Head of caudate nucleus (tissue), 42 donors: Measurements from ENCODE around the gene TMPRSS11B.
"Not testable (repeated sequence)": the region's sequence is repeated elsewhere in the genome, so short reads cannot be mapped to it uniquely, and the experiment has no call there.

Experiments used
- DNase-seq, 42 donors: peaks; one replicate each; pipeline versions ENCODE4 v3.0.0 to v3.0.0-alpha.2; 2020 to 2021; ENCODE audit warnings: mixed read lengths in 7 of 42
- intact Hi-C: fragments of 100-400 bp; cut with DNase I; formaldehyde crosslinking; loops from one replicate; pipeline ENCODE4 v1.15.0; 2022

The TMPRSS11B gene

DNA sequence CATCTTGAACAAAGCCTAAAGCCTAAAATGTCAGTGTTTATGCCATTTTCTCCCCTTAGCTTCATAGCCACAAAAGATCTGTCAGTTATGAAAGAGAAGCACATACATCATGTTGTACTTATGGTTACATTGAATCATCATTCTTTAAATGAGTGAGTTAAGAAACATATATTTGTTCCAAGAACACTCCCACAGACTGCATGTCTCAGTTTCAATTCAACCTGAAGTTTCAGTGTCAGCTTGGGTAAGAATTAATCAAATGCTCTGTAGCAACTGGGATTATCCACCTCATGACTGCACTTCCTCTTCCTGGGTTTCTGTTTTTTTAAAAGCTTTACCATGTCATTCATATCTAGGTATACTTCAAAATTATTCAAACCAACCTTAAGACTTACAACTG lies 3.9 kb upstream of the TMPRSS11B start:
- intact Hi-C loops = no loop called here
- no peak for DNase-seq

DNA sequence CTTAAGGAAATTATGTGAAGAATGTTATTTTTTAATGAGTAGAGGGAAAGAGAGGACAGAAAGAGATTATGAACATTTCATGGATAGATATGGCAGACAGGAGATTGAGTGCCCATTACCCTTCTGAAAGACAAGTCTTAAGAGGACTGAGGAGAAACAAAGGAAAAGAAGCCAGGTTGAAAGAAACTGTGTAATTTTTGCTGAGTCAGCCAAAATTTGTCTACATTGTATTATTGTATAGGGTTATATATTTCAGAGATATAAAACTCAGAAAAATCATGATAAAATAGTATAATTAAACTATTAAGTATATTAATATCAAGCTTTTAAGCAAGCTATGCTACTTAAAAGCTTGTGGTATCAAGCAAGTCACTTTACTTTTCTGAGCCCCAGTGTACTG lies 4.9 kb downstream of the TMPRSS11B start:
- intact Hi-C loops = no loop called here

DNA sequence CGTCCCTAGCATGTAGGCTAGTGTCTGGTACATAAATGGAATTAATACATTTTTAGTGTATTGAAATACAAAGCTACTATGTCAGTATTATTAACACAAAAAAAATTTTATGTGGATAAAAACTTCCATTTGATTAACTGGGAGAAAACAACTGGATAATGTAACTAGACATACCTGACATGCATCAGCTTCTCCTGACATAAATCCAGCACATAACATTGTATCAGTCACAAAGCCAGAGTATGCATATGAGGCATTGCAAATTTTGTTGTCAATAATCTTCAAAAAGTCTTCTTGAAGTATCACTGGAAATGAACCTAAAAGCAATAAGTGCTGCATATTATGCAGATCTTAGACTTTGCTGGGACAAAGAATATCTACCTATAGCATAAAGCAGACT lies 16.9 kb downstream of the TMPRSS11B start:
- no peak for DNase-seq
- intact Hi-C loops = no loop called here

More for the DNA sequence above, 4.9 kb downstream of the TMPRSS11B start:
- DNase-seq = no peak

DNA sequence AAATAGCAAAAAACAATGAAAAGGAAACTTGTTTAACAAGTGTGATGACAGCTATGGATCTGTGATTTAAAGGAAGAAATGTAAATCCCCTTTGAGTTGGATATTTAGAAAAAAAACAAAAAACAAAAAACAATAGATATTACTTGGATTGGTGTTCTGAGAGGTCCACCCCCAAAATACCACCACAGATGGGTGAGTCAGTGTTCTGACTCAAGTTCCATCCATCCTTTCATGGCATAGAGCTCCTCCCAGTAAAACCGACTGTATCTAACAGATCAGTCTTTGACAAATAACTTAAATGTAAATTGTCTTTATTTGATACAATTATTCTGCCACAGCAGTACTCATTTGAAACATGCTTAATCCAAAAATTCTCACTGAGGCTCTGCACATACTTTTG lies 27.4 kb downstream of the TMPRSS11B start:
- intact Hi-C loops = no loop called here

DNA sequence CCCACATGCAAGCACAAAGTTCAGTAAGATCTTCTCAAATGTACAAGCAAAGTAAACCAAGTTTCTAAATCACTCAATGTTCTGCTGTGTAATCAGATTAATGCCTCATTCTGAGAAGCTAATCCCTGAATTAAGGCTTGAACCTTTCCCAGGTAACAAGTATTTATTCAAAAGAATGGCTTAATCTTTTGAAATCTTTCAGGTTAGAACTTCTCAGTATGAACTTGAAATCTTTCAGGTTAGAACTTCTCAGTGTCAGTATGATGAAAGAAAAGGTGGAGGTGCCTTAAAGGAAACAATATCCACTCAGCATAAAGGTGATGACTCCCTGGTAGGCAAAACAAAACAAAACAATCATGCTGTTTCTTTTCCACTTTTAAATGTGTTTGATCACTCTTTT lies 29.0 kb downstream of the TMPRSS11B start:
- intact Hi-C loops = no loop called here
- DNase-seq = no peak

More for the DNA sequence above, 27.4 kb downstream of the TMPRSS11B start:
- no peak for DNase-seq

DNA sequence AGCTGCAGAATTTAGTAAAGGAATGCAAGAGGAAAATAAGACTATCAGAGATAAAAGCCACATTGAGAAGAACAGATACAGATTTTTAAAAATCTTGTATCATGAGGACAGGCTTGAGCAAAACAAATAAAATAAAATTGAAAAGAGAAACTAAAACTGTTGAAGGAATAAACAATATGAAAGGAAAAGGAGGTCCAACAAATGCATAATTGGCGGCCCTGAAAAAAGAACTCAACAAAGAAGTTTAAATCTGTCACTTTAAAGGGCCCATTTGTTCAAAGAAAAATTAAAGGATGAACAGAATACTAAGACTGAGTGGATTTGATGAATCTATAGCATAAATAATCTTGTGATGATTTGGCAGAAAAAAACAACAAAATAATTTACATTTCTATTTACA lies 36.5 kb downstream of the TMPRSS11B start:
- DNase-seq = no peak
- intact Hi-C loops = no loop called here

DNA sequence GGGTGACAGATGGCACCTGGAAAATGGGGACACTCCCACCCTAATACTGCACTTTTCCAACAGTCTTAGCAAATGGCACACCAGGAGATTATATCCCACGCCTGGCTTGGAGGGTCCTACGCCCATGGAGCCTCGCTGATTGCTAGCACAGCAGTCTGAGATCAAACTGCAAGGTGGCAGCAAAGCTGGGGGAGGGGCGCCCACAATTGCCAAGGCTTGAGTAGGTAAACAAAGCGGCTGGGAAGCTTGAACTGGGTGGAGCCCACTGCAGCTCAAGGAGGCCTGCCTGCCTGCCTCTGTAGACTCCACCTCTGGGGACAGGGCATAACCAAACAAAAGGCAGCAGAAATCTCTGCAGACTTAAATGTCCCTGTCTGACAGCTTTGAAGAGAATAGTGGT lies 51.2 kb downstream of the TMPRSS11B start:
- intact Hi-C loops, DNase-seq: not testable (repeated sequence)

DNA sequence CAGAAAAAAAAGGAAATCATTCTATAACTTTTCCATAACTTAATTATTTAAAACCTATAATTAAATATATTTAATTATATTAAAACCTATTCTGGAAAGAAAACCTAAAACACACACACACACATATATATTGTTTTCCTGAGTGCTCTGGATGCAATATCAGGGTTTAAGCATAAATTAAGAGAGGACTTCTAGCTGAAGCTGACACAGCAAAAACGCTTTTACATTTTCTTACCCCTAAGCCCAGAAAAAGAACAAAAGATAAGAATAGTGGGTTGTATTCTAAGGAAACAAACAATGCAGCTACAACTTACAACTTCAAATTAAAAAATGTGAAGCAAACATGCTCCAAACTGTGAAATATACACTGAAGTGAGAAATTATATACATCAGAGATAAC lies 52.3 kb downstream of the TMPRSS11B start:
- no peak for DNase-seq
- intact Hi-C loops = no loop called here

DNA sequence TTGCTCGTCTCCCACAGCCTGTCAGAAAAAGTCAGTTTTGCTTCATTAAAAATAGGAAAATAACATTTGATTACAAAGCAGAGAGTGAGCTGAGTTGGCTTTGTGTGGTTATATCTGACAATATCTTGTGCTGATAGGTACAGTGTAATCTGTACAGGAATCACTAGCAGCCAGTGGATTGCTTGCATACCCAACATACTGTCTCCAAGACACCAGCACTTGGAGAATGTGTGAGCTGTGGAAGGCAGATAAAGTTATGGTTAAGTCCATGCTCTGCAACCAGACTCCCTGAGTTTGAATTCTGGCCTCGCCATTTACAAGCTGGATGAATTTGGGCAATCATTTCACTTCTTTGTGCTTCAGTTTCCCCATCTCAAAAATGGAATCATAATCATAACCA lies 58.3 kb downstream of the TMPRSS11B start:
- intact Hi-C loops = no loop called here
- DNase-seq = no peak

DNA sequence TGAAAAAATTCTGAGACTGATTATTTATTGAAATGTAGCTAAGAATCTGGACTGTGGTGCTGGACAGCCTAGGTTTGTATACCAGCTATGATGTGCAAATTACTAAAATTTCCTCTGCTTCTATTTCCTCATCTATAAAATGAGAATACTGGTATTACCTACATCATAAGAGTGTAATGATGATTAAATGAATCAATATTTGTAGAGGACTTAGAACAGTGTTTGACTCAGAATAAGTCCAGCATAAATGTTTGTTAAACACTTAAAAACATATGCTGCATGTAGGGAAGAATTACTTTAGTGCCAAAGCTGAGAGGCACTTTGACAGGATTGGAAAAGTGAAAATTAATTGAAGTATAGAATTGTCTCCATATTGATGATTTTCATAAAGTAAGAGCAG lies 60.6 kb downstream of the TMPRSS11B start:
- no peak for DNase-seq
- intact Hi-C loops = no loop called here

DNA sequence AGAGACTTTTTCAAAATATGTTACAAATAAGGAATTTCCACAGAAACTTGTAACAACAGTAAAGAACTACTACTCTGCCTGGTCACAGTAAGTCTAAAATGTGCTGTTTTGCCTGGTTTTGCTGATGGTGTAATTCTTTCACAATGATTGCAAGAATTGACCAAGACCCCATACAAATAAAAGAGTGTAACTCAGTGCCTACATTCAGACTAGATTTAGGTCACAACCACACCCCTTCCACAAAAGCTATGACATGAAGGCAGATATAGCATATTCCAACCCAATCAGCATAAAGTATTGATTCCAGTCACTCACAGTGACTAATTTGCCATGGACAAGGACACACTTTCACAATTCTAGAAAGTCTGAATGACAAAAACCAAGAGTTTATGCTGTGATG lies 62.1 kb downstream of the TMPRSS11B start:
- intact Hi-C loops = no loop called here
- no peak for DNase-seq

DNA sequence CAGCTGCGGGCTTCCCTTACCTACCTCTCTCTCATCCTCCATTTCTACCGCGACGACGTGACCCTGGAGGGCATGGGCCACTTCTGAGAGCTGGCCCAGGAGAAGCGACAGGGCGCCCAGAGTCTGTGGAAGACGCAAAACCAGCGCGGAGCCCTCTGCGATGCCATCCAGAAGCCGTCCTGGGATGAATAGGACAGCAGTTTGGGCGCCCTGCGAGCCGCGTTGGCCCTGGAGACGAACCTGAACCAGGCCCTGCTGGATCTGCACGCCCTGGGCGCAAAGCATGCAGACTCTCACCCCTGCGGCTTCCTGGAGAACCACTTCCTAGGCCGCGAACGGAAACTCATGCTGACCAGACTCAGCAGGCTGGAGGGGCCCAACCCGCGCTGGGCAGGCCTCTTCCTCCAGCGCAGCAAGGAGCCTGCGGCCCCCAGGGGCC lies 63.1 kb downstream of the TMPRSS11B start:
- DNase-seq = no peak
- intact Hi-C loops = no loop called here

DNA sequence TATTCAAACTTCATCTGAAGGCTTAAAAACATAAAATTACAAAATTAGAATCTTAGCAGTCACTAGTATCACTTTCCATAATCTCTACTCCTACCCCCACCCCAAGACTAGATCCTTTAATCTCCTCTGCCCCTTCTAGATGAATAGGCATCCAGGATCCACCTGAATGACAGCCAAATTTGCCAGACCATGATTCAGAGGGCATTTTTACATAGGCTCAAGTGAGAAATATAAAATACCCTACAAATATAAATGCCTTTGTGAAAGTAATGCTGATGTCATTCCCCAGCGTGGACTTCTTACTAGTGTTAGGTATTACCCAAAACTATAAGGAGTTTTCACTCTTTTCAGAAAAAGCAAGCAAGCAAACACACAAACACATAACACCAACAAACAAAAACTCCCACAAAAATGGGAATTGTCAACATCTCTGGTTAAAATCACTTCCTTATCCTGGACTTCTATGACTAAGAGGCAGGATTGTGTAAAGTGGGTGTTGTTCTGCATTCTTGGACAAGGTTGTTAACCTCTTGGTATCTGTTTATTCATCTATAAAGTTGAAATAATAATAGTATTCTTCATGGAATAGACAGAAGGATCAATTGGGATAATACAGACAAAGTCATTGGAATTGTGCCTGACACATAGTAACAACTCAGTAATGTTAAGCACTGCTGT lies 64.5 kb downstream of the TMPRSS11B start:
- DNase-seq = no peak
- intact Hi-C loops = no loop called here

DNA sequence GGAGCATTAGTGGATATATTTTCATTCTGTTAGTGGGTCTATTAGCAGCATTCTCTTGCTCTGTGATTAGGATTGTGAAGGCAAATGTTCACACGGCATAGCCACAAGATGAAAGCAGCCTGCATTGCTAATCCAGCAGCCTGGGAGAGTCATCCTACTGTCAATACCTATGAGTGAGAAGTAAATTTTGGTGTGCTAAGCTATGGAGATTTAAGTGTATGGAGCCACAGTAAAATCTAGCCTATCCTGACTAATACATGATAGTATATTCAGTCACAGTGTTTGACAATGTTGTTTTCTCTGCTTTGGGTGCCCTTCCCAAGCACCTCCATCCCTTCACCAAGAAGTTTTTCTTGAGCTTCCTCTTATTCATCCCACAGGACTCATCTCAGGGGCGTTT lies 68.6 kb downstream of the TMPRSS11B start:
- no peak for DNase-seq
- intact Hi-C loops = loop anchor here (5.0 kb wide), 1 partner anchor 190 kb away; no protein-coding TSS in a partner anchor
